ENCODE data around the gene TTC23.

DNA sequence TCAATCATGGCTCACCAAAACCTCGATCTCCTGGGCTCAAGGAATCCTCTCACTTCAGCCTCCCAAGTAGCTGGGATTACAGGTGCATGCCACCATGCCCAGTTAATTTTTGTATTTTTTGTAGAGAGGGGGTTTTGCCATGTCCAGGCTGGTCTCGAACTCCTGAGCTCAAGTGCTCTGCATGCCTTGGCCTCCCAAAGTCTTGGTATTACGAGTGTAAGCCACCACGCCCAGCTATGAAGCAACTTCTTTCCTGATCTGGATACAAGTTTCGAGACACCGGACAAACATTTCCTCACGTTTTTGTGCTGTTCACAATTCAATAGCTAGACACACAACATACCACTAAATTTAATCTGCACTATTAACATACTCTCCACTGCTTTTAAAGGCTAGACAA, 147.9 kb downstream of the TTC23 start:
- no peak for TF ChIP-seq CTCF (IDR thresholded peaks at IDR 0.05)
- TF ChIP-seq POLR2A (IDR thresholded peaks at IDR 0.05): no peak

Measured in thyroid gland (tissue), 4 donors.